Mucosa of descending colon (tissue), 3 donors: ENCODE results near the gene PGPEP1. TPM values are rescaled to one million over a fixed set of nuclear protein-coding genes. Genes with fewer than 3 reads are reported as not detected.
"Not testable (repeated sequence)": the region's sequence is repeated elsewhere in the genome, so short reads cannot be mapped to it uniquely, and the experiment has no call there.

ENCODE experiments used
- ATAC-seq: fragments of 200-7000 bp; cut with Tn5 transposase; one replicate; pipeline ENCODE4 v1.9.1; 2020; ENCODE audit warnings: mild to moderate bottlenecking, moderate library complexity
- DNase-seq, 3 donors: peaks; one replicate each; pipeline ENCODE4 v3.0.0-alpha.2; 2020
- H3K36me3 ChIP-seq: fragments of 200-600 bp; one replicate; pipeline ENCODE4 v1.8.0; 2021; ENCODE audit warnings: low read depth, mild to moderate bottlenecking
- H3K4me1 ChIP-seq: fragments of 200-600 bp; one replicate; pipeline ENCODE4 v1.8.0; 2021; ENCODE audit warnings: low read depth, mild to moderate bottlenecking
- H3K4me3 ChIP-seq: fragments of 200-600 bp; one replicate; pipeline ENCODE4 v1.8.0; 2021; ENCODE audit warnings: mild to moderate bottlenecking
- H3K9me3 ChIP-seq: fragments of 200-600 bp; one replicate; pipeline ENCODE4 v1.8.0; 2021; ENCODE audit warnings: mild to moderate bottlenecking
- intact Hi-C, 2 donors: fragments of 100-400 bp; cut with DNase I in 1 of 2; cut with micrococcal nuclease in 1 of 2; formaldehyde crosslinking; loops; one replicate each; pipeline versions ENCODE4 v1.11.0 to v1.11.1; 2022; cut with DNase I, micrococcal nuclease
- total RNA-seq, 3 donors: library from RNA; stranded (reverse); fragmentation: NEBNext Ultra II Directional in 2 of 3; extraction: Animal tissue kit (Norgen Biotek cat#: 25700) in 2 of 3; gene quantifications; one replicate each; pipeline versions ENCODE4 v1.2.1 to v1.2.4, GENCODE V29; 2021 to 2023
- TF ChIP-seq, protein P1 (sequence below): fragments of 200-600 bp; IDR thresholded peaks from one replicate; pipeline ENCODE4 v1.8.0; 2022; ENCODE audit warnings: antibody characterized with exemption, mild to moderate bottlenecking
- donor health status: DM: no; HTN: no; CAD: no; lungs with moderate emphysema.
- donor health status: DM: no; HTN: no; CAD: no.
- donor health status: DM: no; HTN: yes; CAD: no.

Gene PGPEP1
- total RNA-seq, 3 donors from 2014 or later, result 77.1 to 97.4 (median 91.5) TPM

DNA sequence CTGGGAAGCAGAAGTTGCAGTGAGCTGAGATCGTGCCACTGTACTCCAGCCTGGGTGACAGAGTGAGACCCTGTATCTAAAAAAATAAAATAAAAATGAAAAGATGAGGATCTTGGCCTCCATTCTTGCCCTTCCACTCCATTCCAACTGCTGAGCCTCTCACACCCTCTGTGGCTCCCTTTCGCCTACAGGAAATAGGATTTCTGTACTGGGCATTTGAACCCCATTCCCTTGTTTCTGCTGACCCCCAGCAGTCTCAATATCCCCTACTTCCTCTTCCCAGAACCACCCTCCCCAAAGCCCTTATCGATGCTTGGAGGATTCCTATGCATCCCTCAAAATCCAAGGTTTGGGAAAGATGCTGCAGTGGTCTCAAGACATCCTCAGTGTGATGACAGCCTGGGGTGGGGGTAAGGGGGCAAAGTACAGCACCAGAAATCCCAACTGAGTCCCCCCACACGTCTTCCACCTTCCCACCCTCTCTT, 33.1 kb downstream of the PGPEP1 start:
- DNase-seq, result no peak
- Histone ChIP-seq H3K36me3 (no peaks in the 10 kb centered on the region), H3K4me1 (peaks cover 27% of the 10 kb centered on the region), H3K9me3 (no peaks in the 10 kb centered on the region), H3K4me3 (no peak overlapping the region)
- TF ChIP-seq, protein P1, sequence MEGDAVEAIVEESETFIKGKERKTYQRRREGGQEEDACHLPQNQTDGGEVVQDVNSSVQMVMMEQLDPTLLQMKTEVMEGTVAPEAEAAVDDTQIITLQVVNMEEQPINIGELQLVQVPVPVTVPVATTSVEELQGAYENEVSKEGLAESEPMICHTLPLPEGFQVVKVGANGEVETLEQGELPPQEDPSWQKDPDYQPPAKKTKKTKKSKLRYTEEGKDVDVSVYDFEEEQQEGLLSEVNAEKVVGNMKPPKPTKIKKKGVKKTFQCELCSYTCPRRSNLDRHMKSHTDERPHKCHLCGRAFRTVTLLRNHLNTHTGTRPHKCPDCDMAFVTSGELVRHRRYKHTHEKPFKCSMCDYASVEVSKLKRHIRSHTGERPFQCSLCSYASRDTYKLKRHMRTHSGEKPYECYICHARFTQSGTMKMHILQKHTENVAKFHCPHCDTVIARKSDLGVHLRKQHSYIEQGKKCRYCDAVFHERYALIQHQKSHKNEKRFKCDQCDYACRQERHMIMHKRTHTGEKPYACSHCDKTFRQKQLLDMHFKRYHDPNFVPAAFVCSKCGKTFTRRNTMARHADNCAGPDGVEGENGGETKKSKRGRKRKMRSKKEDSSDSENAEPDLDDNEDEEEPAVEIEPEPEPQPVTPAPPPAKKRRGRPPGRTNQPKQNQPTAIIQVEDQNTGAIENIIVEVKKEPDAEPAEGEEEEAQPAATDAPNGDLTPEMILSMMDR, result no peak
- intact Hi-C loops, result no loop called here
- ATAC-seq, result no peak

DNA sequence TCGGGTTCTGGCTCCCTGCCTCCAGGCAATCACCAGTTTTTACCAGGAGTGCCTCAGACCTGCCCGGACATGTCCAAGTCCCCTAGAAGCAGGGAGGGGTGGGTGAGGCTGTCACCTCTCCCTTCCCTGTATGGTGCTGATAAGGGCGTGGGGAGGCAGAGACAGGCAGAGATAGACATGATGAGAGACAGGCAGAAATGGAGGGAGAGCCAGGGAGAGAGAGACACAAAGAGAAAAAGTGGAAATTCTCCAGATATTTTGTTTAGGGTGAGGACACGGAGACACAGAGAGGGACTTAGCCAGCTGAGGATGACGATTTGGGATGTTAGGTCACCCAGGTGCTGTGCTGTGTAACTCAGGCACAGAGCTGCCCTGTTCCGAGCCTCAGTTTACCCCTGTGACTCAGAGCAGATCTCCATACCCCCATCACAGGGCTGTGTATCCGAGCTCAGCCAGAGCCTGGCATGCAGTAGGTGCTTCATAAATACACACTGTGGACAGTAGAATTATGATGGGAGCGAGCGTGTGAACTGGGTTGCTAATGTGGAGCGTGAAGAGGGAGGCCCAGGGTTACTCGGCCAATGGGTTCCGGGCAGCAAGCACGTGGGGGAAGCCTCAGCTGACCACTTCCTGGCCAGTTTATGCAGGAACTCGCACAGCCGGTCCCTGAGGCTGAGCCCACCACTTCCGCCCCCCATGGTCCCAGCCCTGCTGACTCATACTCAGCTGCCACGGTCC, 33.7 kb downstream of the PGPEP1 start:
- H3K4me3 ChIP-seq, result no peak overlapping the region
- peaks cover 27% of the 10 kb centered on the region for H3K4me1 ChIP-seq
- TF ChIP-seq, protein P1, result no peak
- ATAC-seq (peak; percentile 81), DNase-seq (peak; percentile 78 to 95 (median 83))
- no peaks in the 10 kb centered on the region for H3K9me3 ChIP-seq
- intact Hi-C loops, result no loop called here
- no peaks in the 10 kb centered on the region for H3K36me3 ChIP-seq

DNA sequence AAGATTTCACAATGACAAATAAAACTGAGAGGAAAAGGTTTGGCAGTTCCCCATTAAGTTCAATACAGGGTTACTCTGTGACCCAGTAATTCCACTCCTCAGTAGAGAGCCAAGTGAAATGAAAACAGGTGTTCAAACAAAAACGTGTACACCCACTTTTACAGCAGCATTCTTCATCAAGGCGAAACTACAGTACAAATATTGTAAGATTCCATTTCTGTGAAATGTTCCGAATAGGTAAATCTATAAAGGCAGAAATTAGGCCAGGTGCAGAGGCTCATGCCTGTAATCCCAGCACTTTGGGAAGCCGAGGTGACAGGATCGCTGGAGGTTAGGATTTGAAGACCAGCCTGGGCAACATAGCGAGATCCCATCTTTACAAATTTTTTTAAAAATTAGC, 36.6 kb downstream of the PGPEP1 start:
- intact Hi-C loops, result no loop called here
- TF ChIP-seq, protein P1, result no peak
- ATAC-seq (peak; percentile 50), DNase-seq (no peak)
- Histone ChIP-seq H3K4me3 (no peak overlapping the region), H3K9me3 (no peaks in the 10 kb centered on the region), H3K36me3 (peaks cover 3% of the 10 kb centered on the region), H3K4me1 (peaks cover 36% of the 10 kb centered on the region)

DNA sequence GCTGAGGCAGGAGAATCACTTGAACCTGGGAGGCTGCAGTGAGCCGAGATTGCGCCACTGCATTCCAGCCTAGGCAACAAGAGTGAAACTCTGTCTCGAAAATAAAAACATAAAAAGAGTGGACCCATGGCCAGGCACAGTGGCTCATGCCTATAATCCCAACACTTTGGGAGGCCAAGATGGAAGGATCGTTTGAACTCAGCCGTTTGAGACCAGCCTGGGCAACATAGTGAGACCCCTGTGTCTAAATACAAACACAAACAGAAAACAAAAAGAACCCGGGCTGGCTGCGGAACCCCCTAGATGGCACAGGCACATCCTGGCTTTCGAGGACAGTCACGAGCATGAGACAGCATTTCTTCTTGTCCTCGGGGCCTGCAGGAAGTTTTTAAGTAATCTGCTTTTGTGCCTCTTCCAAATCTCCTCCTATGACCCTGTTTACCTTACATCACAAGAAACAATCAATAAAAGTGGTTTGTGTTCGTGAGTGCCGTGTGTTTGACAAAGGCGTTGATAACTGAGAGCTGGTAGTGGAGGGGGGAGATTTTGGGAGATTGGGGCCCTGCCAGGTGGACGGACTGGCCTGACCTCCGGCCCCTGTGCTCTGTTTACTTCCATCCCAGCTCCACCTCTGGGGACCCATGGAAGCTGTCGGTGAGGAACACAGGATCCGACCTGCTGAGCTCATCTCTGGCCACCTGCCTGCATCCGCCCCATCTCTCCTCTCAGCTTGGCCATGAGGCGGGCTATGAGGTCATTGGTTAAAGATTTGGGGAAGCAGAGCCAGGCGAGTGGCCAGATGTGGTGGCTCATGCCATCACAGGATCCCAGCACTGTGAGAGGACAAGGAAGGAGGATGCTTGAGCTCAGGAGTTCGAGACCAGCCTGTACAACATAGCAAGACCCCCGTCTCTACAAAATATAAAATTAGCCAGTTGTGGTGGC, 39.7 kb downstream of the PGPEP1 start:
- TF ChIP-seq, protein P1, result no peak
- Histone ChIP-seq H3K4me3 (no peak overlapping the region), H3K36me3 (peaks cover 3% of the 10 kb centered on the region), H3K4me1 (peaks cover 19% of the 10 kb centered on the region), H3K9me3 (no peaks in the 10 kb centered on the region)
- DNase-seq (peak; percentile 87 to 93 (median 87)), ATAC-seq (peak; percentile 89)
- intact Hi-C loops, result no loop called here

DNA sequence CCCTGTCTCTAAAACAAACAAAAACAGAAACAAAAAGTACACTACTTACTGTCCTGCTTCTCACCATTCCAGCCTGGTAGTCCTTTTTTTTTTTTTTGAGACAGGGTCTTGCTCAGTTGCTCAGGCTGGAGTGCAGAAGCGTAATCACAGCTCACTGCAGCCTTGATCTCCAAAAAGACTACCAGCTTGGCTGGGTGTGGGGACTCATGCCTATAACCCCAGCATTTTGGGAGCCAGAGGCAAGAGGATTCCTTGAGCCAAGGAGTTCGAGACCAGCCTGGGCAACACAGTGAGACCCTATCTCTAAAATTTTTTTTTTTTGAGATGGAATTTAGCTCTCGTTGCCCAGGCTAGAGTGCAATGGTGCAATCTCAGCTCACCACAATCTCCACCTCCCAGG, 40.4 kb downstream of the PGPEP1 start:
- peaks cover 19% of the 10 kb centered on the region for H3K4me1 ChIP-seq
- no peak overlapping the region for H3K4me3 ChIP-seq
- intact Hi-C loops, result no loop called here
- ATAC-seq, result no peak
- H3K36me3 ChIP-seq, result peaks cover 3% of the 10 kb centered on the region
- TF ChIP-seq, protein P1, result no peak
- DNase-seq, result no peak
- no peaks in the 10 kb centered on the region for H3K9me3 ChIP-seq

DNA sequence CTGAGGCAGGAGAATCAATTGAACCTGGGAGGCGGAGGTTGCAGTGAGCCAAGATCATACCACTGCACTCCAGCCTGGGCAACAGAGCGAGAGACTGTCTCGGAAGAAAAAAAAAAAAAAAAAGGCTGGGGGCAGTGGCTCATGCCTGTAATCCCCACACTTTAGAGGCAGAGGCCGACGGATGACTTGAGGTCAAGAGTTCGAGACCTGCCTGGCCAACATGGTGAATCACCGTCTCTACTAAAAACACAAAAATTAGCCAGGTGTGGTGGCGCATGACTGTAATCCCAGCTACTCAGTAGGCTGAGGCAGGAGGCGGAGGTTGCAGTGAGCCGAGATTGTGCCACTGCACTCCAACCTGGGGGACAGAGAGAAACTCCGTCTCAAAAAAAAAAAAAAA, 43.2 kb downstream of the PGPEP1 start:
- H3K9me3 ChIP-seq, H3K4me3 ChIP-seq, intact Hi-C loops, DNase-seq, ATAC-seq, H3K36me3 ChIP-seq: not testable (repeated sequence)
- H3K4me1 ChIP-seq, result peaks cover 22% of the 10 kb centered on the region
